Peyer's patch (tissue), 4 donors: ENCODE measurements around the gene ISLR2.

ENCODE experiments used
- POLR2A ChIP-seq, 2 donors: fragments of 450-650 bp; IDR thresholded peaks; one replicate each; pipeline ENCODE4 v1.5.1; 2017; ENCODE audit warnings: antibody characterized with exemption in 2 of 2, mild to moderate bottlenecking in 2 of 2, moderate library complexity in 2 of 2
- TF ChIP-seq, protein P1 (sequence below), 6 experiments: fragments of 450-650 bp in 4 of 6; fragments of 200-600 bp in 2 of 6; sonication (generic) in 1 of 6; IDR thresholded peaks; one replicate each; pipeline ENCODE4 v1.5.1; 2017 to 2019; ENCODE audit warnings: antibody characterized with exemption in 6 of 6, mild to moderate bottlenecking in 3 of 6, moderate library complexity in 1 of 6

DNA sequence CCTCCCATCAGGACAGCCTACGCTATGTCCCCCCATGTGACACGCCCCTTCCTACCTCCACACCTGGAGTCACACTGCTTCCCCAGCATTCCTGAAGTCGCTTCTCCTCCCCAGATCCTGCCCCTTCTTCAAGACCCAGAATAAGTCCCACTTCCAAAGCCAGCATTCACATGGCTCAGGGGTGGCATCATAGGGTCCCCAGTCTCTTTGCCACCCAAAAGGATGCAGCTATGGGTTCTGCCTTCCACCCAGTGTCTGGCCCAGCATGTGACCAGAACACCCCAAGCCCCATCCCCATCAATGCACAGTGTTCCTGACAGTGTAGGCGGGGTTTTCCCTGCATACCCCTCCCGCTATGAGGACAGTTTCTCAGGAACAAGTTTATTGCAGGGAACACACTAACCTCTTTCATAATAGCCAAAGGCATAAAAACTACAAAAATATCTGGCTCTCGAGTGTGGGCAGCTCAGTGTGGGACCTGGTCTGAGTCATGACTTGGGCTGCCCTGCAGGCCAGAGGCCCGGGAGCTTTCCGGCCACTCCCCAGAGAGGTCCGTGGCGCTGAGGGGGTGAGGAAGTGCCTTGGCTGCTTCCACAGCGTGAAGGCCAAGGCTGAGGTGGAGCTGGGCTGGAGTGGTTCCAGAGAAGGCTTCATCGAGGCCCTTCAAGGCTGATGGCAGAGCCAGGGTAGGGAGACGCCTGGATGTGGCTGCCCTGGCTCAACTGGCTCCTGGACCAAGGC lies 48.9 kb downstream of the ISLR2 start:
- TF ChIP-seq, protein P1, sequence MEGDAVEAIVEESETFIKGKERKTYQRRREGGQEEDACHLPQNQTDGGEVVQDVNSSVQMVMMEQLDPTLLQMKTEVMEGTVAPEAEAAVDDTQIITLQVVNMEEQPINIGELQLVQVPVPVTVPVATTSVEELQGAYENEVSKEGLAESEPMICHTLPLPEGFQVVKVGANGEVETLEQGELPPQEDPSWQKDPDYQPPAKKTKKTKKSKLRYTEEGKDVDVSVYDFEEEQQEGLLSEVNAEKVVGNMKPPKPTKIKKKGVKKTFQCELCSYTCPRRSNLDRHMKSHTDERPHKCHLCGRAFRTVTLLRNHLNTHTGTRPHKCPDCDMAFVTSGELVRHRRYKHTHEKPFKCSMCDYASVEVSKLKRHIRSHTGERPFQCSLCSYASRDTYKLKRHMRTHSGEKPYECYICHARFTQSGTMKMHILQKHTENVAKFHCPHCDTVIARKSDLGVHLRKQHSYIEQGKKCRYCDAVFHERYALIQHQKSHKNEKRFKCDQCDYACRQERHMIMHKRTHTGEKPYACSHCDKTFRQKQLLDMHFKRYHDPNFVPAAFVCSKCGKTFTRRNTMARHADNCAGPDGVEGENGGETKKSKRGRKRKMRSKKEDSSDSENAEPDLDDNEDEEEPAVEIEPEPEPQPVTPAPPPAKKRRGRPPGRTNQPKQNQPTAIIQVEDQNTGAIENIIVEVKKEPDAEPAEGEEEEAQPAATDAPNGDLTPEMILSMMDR (IDR thresholded peaks at IDR 0.05), result no peak
- no peak for TF ChIP-seq POLR2A (IDR thresholded peaks at IDR 0.05)
